ENCODE measurements around the gene LRPAP1. TPM values are rescaled to one million over a fixed set of nuclear protein-coding genes. Genes with fewer than 3 reads are reported as not detected.
A peak's percentile ranks its signal among the peaks of the same experiment; 100 is the strongest.

Gene LRPAP1
- total and polyA plus RNA-seq, 10 donors, result 28.1 to 131 (median 112) TPM

- peak; percentile 70 for DNase-seq
- Histone ChIP-seq H3K4me3 (no peak overlapping the region), H3K27me3 (replicated peaks in 1 of 7) (no peaks in the 10 kb centered on the region), H3K4me1 (peaks cover 0 to 29% (median 15%) of the 10 kb centered on the region in 6 donors), H3K9me3 (no peaks in the 10 kb centered on the region), H3K27ac (no peak overlapping the region), H3K36me3 (peaks cover 0 to 100% (median 79%) of the 10 kb centered on the region in 6 donors)
- 85 to 94% (median 91%) methylated on average over 23 to 24 of the region's 24 CpGs for WGBS, 5 donors
- no peak for TF ChIP-seq CTCF (IDR thresholded peaks at IDR 0.05 in 8 of 11, conservative IDR thresholded peaks at IDR 0.05 in 3 of 11)
- TF ChIP-seq POLR2A (IDR thresholded peaks at IDR 0.05), result no peak
- TF ChIP-seq POLR2AphosphoS5 (IDR thresholded peaks at IDR 0.05), result no peak
- intact Hi-C loops (cut with DNase I; ENCODE audit: low total_unique reads), result no loop called here
These were observed 8.5 kb downstream of the LRPAP1 start for GRCh38 chr4:3523628-3524221.

- peaks cover 0 to 24% (median 12%) of the 10 kb centered on the region in 6 donors for H3K4me1 ChIP-seq
- TF ChIP-seq POLR2A (IDR thresholded peaks at IDR 0.05) (no peak), CTCF (IDR thresholded peaks at IDR 0.05 in 8 of 11, conservative IDR thresholded peaks at IDR 0.05 in 3 of 11) (no peak), POLR2AphosphoS5 (IDR thresholded peaks at IDR 0.05) (no peak)
- H3K4me3 ChIP-seq, result no peak overlapping the region
- intact Hi-C loops (cut with DNase I; ENCODE audit: low total_unique reads), result no loop called here
- peak; percentile 49 for DNase-seq
- 90 to 99% (median 96%) methylated on average over 10 of the region's 10 CpGs for WGBS, 5 donors
- no peaks in the 10 kb centered on the region for H3K9me3 ChIP-seq
- H3K27ac ChIP-seq, result no peak overlapping the region
- peaks cover 0 to 100% (median 79%) of the 10 kb centered on the region in 6 donors for H3K36me3 ChIP-seq
- H3K27me3 ChIP-seq (replicated peaks in 1 of 7), result no peaks in the 10 kb centered on the region
These were observed 9.0 kb downstream of the LRPAP1 start for GRCh38 chr4:3523146-3523627.

DNA sequence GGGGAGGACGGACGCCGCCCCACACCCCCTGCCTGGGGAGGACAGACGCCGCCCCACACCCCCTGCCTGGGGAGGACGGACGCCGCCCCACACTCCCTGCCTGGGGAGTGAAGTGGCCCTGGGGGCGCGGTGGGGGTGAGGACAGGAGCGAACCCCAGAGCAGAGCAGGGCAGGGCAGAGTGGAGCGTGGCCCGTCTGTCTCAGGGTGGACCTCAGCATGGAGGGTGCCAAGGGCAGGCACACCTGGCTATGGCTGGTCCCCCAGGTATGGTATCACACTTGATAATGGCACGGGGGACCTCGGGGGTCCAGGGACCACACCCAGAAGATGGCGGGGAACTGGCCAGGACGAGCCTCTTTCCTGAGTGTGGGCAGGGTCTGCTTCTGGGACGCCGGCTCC, 9.6 kb downstream of the LRPAP1 start:
- Histone ChIP-seq H3K27me3 (replicated peaks in 1 of 7) (no peaks in the 10 kb centered on the region), H3K36me3 (peaks cover 0 to 100% (median 83%) of the 10 kb centered on the region in 6 donors), H3K27ac (no peak overlapping the region), H3K9me3 (no peaks in the 10 kb centered on the region), H3K4me1 (peaks cover 0 to 18% (median 6%) of the 10 kb centered on the region in 6 donors), H3K4me3 (no peak overlapping the region)
- 92 to 96% (median 96%) methylated on average over 3 to 19 of the region's 19 CpGs for WGBS, 5 donors
- TF ChIP-seq POLR2A (IDR thresholded peaks at IDR 0.05) (no peak), POLR2AphosphoS5 (IDR thresholded peaks at IDR 0.05) (no peak), CTCF (IDR thresholded peaks at IDR 0.05 in 8 of 11, conservative IDR thresholded peaks at IDR 0.05 in 3 of 11) (no peak)
- DNase-seq, result no peak
- intact Hi-C loops (cut with DNase I; ENCODE audit: low total_unique reads), result no loop called here

DNA sequence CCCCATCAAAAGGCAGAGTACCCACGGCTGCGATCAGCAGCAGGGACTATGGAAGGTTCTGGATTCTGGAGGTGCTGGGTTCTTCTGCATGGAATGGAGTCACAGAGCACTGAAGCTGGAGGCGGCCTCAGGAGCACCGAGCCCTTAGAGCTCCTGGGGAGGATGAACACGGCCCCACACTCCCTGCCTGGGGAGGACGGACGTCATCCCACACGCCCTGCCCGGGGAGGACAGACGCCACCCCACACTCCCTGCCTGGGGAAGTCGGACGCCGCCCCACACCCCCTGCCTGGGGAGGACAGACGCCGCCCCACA, 9.9 kb downstream of the LRPAP1 start:
- H3K36me3 ChIP-seq, result peaks cover under 1 to 100% (median 86%) of the 10 kb centered on the region in 6 donors
- no peak overlapping the region for H3K4me3 ChIP-seq
- no peaks in the 10 kb centered on the region for H3K27me3 ChIP-seq (replicated peaks in 1 of 7)
- TF ChIP-seq CTCF (IDR thresholded peaks at IDR 0.05 in 8 of 11, conservative IDR thresholded peaks at IDR 0.05 in 3 of 11), result no peak
- no peak for TF ChIP-seq POLR2A (IDR thresholded peaks at IDR 0.05)
- no peak for TF ChIP-seq POLR2AphosphoS5 (IDR thresholded peaks at IDR 0.05)
- H3K27ac ChIP-seq, result no peak overlapping the region
- 79 to 95% (median 91%) methylated on average over 7 to 15 of the region's 15 CpGs for WGBS, 5 donors
- H3K4me1 ChIP-seq, result peaks cover 0 to 15% (median 3%) of the 10 kb centered on the region in 6 donors
- no peaks in the 10 kb centered on the region for H3K9me3 ChIP-seq
- peak; percentile 56 for DNase-seq
- intact Hi-C loops (cut with DNase I; ENCODE audit: low total_unique reads), result no loop called here

Measured in spleen (tissue), 11 donors.